ENCODE measurements around the gene CDH19.
"Not testable (repeated sequence)": the region's sequence is repeated elsewhere in the genome, so short reads cannot be mapped to it uniquely, and the experiment has no call there.

The CDH19 gene

DNA sequence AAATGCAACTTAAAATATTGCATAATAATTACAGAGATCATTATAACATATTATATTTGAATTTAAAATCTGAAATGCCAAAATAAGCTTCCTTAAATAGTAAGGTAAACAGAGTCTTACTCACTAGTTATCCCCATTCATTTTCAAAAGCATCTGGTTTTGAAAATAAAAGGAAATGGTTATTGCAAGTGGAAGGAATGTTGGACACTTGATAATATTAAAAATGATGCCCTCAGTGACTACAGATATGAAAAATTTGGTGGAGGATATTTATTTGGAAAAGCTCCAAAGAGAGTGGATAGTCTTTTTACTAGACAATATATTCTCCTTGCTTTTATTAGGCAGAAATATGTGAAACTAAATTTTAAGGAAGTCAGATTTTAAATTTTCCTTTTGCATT lies 39.7 kb downstream of the CDH19 start:
- DNase-seq, result no peak

DNA sequence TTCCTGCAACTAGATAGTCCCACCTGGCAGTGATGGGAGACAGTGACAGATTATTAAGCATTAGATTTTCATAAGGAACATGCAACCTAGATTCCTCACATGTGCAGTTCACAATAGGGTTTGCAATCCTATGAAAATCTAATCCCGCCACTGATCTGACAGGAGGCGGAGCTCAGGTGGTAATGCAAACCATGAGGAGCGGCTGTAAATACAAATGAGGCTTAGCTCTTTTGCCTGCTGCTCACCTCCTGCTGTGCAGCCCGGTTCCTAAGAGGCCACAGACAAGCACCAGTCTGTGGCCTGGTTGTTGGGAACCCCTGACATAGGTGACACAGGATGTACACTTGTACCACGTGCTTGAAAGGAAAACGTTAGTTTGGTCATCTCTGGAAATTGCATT lies 41.6 kb downstream of the CDH19 start:
- no peak for DNase-seq

DNA sequence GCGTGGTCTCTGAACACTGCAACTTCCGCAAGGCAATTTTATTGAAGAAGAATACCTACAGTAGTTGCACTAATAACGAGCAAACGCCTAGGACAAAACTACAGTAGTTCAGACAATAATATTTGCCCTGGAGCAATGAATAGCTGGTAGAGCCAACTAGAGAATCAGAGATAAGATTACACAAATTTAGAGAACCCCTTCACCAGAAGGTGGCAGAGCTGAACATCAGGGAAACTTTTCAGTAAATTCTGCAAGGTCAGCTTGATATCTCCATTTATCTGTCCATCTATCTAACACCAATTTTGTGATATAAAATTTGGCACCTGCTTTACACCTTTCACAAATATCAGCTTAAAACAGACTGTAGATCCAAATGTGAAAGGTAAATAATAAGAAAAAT lies 43.8 kb downstream of the CDH19 start:
- peak; percentile 25 for DNase-seq

DNA sequence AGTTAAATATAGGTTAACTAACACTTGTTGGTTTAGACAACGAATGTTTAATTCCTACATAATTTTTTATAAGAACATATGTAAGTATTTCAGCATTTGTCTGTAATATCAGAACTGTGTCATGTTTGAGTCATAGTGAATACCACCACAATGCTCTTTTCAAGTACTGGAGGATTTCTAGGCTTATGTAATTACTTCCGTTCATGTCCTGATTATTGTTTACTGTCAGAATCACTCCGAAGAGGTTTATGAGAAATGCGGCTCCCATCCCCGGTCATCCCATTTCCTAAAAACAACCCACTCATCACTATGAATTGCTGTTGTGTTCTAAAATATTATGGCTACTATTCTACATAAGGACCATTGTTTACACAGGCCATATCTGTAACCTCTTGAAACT lies 45.1 kb downstream of the CDH19 start:
- no peak for DNase-seq

DNA sequence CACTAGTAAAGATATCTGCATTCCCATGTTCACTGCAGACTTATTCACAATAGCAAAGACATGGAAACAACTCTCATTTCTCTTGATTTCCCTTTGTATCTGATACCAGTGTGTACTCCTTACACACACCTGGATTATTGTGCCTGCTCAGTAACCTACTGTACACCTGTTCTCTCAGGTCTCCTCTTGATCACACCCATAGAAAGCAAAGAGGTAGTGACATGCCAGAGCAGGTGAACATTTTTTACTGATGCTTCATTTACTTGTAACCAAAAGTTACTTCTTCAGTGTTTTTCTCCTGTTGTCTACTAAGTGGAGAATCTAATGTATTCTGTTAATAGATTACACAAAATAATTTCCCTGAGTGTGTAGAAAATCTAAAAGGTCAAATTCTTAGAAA lies 46.8 kb downstream of the CDH19 start:
- DNase-seq, result no peak

DNA sequence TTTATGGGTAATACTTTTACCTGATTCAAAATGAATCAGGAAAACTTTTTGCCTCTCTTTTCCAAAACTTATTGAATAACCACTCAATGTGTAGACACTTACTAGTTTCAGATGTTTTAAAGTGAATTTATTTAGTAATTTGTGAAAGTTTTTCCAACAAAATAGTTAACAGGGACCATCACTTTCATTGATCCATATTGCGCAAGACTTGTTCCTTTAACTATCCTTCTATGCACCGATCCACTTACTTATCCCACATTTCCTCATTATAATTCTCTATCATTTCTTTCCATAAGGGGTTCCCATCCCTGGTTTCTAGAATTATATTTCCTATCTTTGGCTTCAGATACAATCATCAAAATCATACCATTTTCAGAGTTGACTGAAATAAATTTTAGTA lies 48.3 kb downstream of the CDH19 start:
- no peak for DNase-seq

DNA sequence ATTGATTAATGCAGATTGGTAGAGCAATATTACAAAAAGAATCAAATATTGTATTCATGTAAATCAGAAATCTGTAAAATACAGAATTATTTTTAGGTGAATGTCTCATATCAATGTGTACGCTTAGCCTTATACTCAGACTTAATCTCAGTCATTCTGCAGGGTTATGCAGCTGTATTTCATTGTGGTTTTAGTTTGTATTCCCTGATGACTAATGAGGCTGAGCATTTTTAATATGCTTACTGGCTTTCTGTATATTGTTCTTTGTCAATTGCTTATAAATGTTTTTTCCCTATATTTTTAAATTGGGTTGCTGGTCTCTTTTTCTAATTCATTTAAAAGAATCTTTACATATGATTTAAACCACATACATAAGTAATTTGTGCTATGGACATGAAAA lies 50.1 kb downstream of the CDH19 start:
- DNase-seq, result no peak

DNA sequence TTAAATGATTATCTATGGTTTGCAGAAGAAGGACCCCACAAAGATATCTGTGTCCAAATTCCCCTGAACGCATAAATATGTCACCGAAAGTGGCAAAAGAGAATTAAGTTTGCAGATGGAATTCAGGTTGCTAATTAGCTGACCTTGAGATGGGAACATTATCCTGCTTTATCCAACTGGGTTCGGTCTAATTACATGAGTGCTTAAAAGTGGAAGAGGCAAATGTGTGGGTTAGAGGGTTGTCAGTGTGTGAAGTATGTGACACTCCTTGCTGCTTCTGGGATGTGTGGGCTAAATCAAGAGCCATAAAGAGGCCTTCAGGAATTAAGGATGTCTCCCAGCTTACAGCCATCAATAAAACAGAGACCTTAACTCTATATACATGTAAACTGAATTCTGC lies 53.5 kb downstream of the CDH19 start:
- DNase-seq, result no peak

DNA sequence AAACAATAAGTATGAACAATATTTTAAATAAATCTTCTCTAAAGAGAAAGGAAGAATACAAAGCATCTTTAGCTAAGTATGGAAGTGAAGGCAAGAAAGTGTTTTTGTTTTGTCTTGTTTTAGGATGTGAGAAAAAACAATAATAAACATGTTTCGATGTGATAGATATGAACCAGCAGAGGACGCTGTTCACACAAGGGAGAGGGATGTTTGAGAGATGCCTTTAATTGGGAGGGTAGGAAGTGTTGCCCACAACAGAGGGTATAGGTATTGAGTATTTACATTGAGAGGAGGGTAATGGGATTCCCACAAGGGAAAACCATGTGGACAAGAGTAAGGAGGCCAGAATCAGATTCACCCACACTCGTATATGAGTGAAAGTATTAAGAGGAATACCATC lies 55.1 kb downstream of the CDH19 start:
- DNase-seq, result no peak

DNA sequence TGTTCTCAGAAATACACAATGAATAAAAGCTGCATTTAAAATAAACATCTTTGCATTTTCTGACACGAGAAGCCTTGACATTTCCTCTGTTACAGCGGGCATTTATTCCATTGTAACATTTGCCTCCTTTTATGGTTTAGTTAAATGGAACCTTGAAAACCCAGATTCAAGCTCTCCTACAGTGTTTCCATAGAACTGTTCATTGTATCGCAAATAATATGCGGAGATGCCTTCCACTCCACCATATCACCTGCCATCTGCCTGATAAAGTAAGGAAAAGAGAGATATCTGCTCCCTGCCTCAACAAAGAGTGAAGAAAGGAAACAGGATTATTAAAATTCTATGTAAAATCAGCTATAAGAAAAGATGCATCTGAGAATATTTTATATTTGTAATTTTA lies 69.8 kb downstream of the CDH19 start:
- DNase-seq, result peak; percentile 42

DNA sequence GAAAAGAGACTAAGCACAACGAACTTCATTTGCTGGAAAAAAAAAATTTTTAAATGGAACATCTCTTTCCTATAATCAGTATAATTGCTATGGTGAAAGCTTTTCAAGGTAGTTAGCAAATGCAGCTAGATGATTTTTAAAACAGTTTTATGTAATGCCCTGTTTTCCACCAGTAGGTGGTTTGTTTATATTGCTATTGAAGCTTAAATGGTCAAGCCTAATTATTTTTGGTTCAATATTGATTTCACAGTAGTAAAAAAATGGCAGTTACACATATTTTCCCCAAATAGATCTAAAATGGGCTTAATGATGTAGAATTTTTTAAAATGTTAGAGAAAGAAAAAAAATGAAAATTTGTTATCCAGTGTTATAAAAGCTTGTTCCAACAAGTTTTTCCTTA lies 70.2 kb downstream of the CDH19 start:
- DNase-seq, result peak; percentile 74

DNA sequence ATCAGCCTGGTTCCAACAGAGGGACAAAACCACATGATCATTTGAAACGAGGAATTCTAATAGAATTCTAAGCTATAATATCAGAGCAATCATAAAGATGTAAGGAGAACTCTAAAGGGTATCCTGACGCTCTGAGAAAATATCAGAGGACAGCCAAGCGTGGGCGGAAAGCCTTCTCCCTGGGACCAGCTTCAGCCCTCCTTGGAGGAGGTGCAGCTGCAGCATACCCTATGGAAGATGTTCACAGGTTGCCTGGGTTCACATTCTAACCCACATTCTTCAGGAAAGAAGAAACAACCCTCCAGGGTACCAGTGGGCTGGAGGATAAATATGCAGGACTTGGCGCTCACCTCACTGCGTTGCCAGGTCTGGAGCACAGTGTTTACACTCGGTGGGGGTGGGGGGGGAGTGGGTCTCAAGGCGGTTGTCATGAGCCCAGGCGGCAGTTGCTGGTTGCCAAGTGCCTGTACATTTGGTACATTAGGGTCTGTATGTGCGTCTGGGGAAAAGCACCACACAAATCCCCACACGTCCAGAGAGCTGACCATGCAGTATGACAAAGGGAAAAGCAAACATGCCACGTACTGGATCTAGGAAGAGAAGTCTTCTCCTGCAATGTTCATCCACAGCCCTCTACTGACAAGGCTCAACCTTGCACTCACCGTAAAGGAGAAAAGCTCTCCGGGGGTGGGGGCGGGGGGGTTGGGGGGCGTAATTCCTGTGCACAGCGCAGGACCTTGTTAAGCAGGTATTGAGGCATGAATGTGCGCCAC lies 80.5 kb downstream of the CDH19 start:
- no peak for DNase-seq

DNA sequence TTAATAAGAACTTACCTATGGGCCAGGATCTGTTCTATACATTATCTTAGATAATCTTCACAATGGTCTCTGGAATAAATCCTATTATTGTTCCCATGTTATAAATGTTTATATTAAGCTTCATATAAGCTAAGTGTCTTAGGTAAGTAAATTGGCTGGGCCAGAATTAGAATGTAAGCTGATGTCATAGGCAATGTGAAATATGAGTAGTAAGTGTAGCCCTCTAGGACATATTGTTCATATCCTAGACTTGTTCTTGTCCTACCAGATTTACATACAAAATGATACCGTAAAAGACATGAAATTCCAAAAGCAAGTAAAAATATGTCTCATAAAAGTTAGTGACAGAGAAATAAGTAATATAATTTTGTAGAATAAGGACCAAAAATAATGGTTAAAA lies 89.9 kb downstream of the CDH19 start:
- DNase-seq, result no peak

DNA sequence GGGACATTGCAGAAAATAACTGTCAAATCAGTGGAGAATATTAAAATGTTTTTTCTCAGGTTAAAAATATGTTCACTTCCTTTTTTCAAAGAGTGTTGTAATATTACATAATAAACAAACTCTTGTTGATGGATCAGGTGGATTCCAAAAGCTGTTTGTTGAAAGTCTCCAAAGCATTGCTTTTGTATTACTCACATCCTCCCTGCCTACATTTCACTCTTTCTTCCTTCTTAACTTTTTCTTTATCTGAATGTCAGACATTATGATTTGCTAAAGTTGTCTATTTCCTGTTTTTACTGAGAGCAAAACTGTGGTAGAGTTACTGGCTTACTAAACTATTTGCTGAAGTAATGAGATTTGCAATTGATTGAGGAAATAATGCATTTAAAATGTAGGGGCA lies 92.1 kb downstream of the CDH19 start:
- no peak for DNase-seq

DNA sequence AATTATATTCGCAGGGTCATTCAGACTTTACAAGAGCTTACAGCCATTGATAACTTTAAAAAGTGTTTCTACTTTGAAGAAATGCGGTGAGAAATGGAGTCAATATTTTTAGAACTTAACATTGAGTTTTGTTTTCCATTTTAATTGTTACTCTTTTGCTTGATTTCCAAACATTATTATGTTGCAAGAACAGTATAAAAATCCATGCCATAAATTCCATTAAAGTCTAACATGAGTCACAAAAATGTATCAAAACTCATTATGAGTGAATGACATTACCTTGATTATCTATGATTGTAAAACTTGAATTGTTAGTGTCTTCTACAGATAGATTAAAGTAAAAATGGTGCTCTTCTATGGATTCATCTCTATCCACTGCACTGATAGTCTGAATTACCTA lies 92.6 kb downstream of the CDH19 start:
- DNase-seq, result no peak

DNA sequence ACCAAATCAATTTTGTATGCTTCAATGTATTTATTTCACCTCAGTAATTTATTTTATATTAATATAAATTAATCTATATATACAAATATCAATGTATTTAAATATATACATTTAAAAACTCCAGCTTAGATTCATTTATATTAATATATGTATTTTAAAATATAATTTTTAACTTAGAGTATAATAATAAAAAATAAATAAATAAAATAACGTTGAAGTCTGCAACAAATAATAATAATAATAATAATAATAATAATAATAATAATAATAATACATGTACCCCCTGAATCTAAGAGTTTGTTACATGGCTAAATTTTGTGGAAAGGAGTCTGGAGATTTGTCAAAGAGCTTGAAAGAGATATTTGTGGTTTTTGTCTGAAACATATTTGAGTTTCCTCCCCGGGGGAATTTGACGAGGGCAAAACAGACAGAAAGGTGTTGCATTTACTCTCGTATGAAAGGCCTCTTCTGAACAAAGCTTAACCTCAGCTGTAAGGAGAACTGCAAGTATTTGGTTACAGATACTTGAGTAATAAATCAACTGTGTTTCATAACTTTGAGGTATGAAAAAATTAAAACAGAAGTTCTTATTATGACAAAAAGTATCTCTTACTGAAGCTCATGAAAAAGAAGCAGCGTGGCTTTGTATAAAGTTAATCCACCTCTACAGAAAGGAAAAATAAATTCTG lies 93.4 kb downstream of the CDH19 start:
- no peak for DNase-seq

DNA sequence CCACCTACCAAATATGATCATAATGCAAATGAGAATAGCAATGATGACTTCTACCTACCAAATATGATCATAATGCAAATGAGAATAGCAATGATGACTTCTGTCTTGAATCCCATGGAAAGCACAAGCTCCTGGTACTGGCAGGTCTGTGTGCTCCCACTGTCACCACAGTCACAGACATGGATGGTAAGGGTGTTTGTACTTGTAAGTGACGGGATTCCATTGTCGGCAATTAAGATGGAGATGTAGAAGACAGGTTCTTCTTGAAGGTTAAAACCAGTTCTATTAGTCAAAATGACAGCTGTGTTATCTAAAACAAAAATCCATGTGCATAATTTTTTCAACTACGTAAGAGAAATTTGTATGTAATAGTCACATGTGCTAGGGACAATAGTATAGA lies 95.0 kb downstream of the CDH19 start:
- no peak for DNase-seq

DNA sequence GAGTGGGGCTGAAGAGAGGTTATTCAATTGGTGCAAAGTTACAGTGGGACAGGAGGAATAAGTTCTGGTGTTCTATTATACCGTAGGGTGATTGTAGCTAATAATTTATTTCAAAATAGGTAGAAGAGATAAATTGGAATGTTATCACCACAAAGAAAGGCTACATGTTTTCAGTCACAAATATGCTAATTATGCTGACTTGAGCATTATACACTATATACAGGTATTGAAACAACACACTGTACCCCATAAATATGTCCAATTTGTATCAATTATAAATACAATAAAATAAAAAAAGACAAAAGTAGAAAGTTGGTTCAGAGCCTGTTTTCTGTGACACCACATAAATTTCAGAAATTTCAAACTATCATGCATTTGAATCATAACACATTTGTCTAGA lies 97.7 kb downstream of the CDH19 start:
- DNase-seq, result no peak

DNA sequence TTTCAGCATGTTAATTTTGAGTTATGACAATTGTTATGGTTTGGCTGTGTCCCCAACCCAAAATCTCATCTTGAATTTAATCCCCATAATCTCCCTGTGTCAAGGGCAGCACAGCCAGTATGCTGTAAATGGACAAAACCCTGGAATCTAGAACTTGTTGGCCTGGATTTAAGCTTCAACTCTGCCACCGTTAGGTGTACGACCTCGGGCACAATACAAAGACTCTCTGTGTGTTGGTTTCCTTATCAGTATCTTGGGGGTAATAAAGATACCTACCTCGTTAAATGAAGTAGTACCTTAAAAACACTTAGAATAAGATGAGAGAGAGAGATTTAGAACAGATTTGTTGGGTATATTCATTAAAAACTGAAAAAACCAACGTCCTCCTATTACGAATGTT lies 106.5 kb downstream of the CDH19 start:
- no peak for DNase-seq

DNA sequence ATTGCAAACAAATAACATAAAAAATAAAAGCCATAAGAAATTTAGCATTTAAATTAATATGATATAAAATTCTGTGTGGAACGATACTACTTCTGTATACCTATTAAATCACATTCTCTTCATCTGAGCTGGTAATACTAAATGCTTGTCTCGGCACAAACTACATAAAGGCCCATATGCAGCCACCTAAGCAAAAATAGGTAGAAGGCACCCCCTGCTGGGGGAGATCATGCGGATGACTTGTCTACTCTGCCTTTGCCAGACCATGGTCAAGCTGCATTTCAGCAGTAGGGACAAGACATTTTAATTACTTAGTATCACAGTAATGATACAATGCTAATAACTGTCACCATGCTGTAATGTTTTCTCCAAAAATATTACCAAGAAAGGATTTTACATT lies 108.0 kb downstream of the CDH19 start:
- DNase-seq, result peak; percentile 67

DNA sequence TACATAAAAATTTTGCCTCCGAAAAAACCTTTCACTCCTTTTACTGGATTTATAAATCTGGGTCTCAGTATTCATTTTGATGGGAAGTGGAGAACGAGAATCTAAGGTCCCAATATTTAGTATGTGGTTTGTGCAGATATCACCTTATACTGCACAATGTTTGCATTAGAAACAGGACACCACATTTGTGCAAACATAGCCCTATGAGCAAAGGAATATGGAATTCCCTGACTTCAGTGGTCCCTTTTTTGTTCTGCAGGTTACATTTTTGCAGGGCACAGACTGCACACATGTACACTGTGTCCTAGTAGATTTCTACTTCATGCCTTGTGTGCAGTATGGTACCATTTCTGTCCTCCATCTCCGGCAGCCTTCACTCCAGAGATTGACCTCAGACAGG lies 130.0 kb downstream of the CDH19 start:
- no peak for DNase-seq

DNA sequence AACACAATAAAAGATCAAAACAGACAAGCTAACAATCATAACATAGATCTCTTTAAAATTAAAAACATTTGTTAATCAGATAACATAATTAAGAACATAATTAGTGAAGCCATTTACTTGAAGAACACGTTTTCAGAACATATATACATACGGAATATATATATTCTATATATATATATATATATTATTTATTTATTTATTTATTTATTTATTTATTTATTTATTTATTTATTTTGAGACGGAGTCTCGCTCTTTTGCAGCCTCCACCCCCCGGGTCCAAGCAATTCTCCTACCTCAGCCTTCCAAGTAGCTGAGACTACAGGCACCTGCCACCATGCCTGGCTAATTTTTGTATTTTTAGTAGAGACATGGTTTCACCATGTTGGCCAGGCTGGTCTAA lies 137.7 kb downstream of the CDH19 start:
- DNase-seq, result not testable (repeated sequence)

DNA sequence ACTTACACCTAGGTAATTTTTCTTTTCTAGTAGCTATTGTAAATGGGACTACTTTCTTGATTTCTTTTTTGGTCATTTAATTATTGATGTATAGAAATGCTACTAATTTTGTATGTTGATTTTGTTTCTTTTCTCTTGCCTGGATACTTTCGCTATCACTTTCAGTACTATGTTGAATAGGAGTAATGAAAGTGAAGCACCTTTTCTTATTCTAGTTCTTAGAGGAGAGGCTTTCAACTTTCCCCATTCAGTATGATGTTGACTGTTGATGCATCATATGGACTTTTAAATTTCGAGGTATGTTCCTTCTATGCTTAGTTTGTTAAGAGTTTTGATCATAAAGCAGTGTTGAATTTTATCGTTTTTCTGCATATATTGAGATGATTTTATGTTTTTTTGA lies 142.5 kb downstream of the CDH19 start:
- DNase-seq, result no peak

DNA sequence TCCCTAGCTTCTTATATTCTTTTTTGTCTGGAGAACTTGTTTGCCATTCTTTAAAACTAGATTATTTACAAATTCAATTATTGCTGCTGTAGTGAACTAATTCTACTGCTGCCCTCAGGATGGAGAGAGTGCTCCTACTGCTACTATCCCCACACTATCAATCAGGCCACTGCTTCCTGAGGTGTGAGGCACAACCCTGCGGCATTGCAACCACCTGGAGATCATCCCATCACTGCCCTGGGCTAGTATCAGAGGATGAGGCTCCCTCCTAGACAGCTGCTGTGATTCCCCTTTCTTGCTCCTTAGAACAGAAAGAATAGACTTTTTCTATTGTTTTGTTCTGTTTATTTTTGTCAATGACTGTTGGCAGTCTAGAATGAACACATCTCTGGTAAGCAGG lies 146.6 kb downstream of the CDH19 start:
- no peak for DNase-seq
